ENCODE results near the gene CDR2.

- TF ChIP-seq POLR2AphosphoS5 (IDR thresholded peaks at IDR 0.05; ENCODE audit: low read depth) (no peak), CTCF (IDR thresholded peaks at IDR 0.05; ENCODE audit: insufficient read depth, low read length) (no peak), REST (IDR thresholded peaks at IDR 0.05; ENCODE audit: insufficient replicate concordance, low read depth) (no peak), GABPA (IDR thresholded peaks at IDR 0.05; ENCODE audit: low read depth) (no peak), SPI1 (IDR thresholded peaks at IDR 0.05; ENCODE audit: borderline replicate concordance, low read depth) (no peak)
These were observed 1.3 kb downstream of the CDR2 start for GRCh38 chr16:22372882-22373661.
